ENCODE results near the gene SYCP3. TPM values are rescaled to one million over a fixed set of nuclear protein-coding genes. Genes with fewer than 3 reads are reported as not detected.

The SYCP3 gene
- under 0.01 TPM in 1 of 2 replicates, not detected in the other for total RNA-seq

DNA sequence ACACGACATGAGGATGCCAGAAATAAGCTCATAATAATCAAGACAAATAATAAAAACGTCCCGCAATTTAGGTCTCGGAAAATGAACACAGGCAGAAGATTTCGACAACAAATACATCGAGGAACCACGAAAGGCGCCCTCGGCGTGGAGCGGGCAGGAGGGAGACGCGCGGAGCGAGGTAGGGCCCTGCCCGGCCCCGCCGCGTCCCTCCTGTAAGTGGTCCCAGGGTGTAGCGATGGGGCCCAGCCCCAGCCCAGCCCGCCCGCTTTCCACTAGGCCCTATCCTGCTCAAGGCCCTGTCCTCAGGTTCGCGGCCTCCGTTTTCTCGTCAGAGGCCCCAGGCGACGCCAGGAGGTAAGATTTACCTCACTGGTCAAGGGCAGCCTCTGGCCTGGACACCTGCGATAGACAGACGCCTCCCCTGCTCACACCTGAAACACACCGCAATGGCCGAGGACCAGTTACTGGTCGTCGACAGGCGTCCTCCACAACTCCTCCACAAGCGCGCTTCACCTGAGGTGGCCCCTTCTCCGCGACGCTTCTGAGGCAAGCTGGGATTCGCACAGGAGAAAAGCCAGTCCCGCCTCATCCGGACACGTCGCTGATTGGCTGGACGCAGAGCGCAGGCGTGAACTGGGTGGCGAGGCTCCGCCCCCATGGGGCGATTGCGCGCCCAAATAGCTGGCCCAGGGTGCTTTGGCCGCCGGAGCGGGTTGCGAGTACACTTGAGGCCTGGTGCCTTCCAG lies at the start of gene SYCP3:
TSS of gene SYCP3 (minus strand) at position 543 of the 746 bp plus-strand sequence. CDS start 1,527 bp downstream, outside the sequence.

DNA sequence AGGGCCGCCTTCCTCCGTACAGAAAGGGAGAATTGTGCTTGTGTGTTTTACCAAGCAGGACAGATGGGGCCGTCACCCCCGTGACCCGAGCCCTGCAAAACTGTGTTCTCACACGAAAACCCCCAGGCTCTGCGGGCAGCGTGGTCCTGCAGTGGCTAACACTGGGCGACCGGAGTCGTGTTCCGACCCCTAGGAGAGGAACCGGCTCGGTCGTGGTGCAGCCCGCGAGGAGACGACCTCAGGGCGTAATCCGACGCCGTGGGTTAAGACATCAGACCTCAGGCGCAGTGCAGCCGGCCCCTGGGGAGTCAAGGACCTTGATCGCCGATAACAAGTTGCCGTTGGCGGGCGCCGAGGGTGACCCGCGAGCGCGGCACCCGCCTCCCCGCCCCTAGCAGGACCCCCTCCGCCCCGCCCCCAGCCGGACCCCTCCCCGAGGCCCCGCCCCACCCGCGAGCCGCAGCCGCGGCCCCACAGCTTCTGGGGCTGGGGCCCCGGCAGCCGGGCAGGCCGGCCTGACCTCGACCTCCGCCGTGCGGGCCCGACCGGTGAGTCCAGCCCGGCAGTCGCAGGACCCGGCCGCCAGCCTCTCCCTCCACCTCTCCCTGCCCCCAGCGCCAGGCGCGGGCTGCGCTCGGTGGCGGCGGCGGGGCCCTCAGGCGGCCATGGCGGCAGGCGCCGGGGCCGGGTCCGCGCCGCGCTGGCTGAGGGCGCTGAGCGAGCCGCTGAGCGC lies 41.9 kb downstream of the SYCP3 start, which contains the start of gene CHPT1:
TSS of gene CHPT1 (plus strand) at position 444 of the 733 bp plus-strand sequence. CDS start at position 666, 222 bp downstream.

Small RNAs within 50 kb of the gene (small RNA-seq; reads per million reads assigned to genes)
- not detected for gene RNA5SP368
- not detected for gene RNU6-101P
- not detected for gene RNY1P16

Other genes starting within 250 kb of the SYCP3 start
- not detected in 2 replicates for gene MYBPC1, start 144.5 kb downstream of the SYCP3 start, total RNA-seq
- 15.3 and 32.1 TPM in 2 replicates for gene CHPT1, start 41.8 kb downstream of the SYCP3 start, total RNA-seq
- 36.9 and 40.9 TPM in 2 replicates for gene GNPTAB, start 91.5 kb upstream of the SYCP3 start, total RNA-seq
- gene DRAM1, start 138.1 kb upstream of the SYCP3 start, total RNA-seq, result 10.2 and 16.5 TPM in 2 replicates

Data from placental epithelial cell (primary cell).